T-helper 1 cell (primary cell): ENCODE results near the gene FAM210B.
"Not testable (repeated sequence)": the region's sequence is repeated elsewhere in the genome, so short reads cannot be mapped to it uniquely, and the experiment has no call there.

Experiments
- DNase-seq, 5 donors: peaks; one replicate each; pipeline ENCODE4 v3.0.0-alpha.2; 2012 to 2020
- total RNA-seq, 4 donors: gene quantifications; one replicate each; lab custom pipeline; 2026; lab: John Stamatoyannopoulos, UW

The FAM210B gene
- 20.1 to 34.5 (median 25.4) reads per million in 4 donors for total RNA-seq

GRCh38 chr20:56358600-56359211 is at the start of gene FAM210B:
Gene FAM210B (plus strand): TSS chr20:56358974. CDS start chr20:56359006, 32 bp downstream.
- DNase-seq, result peak; percentile 73 to 81 (median 79)

- DNase-seq, result no peak
Measured at GRCh38 chr20:56316051-56316450, 42.7 kb upstream of the FAM210B start.

GRCh38 chr20:56316483-56316882 is 42.3 kb upstream of the FAM210B start:
- DNase-seq, result no peak

GRCh38 chr20:56322681-56323080 is 36.1 kb upstream of the FAM210B start:
- no peak for DNase-seq

- no peak for DNase-seq
Measured at GRCh38 chr20:56323206-56323605, 35.6 kb upstream of the FAM210B start.

- DNase-seq, result no peak
Measured at GRCh38 chr20:56323656-56324055, 35.1 kb upstream of the FAM210B start.

GRCh38 chr20:56324806-56325205 is 34.0 kb upstream of the FAM210B start:
- no peak for DNase-seq

GRCh38 chr20:56328861-56329260 is 29.9 kb upstream of the FAM210B start:
- no peak for DNase-seq

- not testable (repeated sequence) for DNase-seq
Measured at GRCh38 chr20:56336709-56337108, 22.1 kb upstream of the FAM210B start.

- no peak for DNase-seq
Measured at GRCh38 chr20:56342783-56343182, 16.0 kb upstream of the FAM210B start.

- DNase-seq, result peak in 2 of 5 donors; percentile 7 to 25
Measured at GRCh38 chr20:56343861-56344381, 14.9 kb upstream of the FAM210B start.

GRCh38 chr20:56345911-56346310 is 12.9 kb upstream of the FAM210B start:
- DNase-seq, result no peak

- no peak for DNase-seq
Measured at GRCh38 chr20:56347628-56348304, 11.0 kb upstream of the FAM210B start.

- DNase-seq, result no peak
Measured at GRCh38 chr20:56348305-56348693, 10.5 kb upstream of the FAM210B start.

- DNase-seq, result no peak
Measured at GRCh38 chr20:56348746-56349145, 10.0 kb upstream of the FAM210B start.

GRCh38 chr20:56350842-56351241 is 7.9 kb upstream of the FAM210B start:
- no peak for DNase-seq

- DNase-seq, result no peak
Measured at GRCh38 chr20:56352345-56353055, 6.3 kb upstream of the FAM210B start.

- no peak for DNase-seq
Measured at GRCh38 chr20:56353356-56353755, 5.4 kb upstream of the FAM210B start.

- DNase-seq, result no peak
Measured at GRCh38 chr20:56358070-56358469, 704 bp upstream of the FAM210B start.

- DNase-seq, result no peak
Measured at GRCh38 chr20:56359212-56360132, 698 bp downstream of the FAM210B start.

GRCh38 chr20:56360133-56360907 is 1.5 kb downstream of the FAM210B start:
- no peak for DNase-seq

- DNase-seq, result no peak
Measured at GRCh38 chr20:56360908-56361205, 2.1 kb downstream of the FAM210B start.
